Measurements from ENCODE around the gene CBY3.

DNA sequence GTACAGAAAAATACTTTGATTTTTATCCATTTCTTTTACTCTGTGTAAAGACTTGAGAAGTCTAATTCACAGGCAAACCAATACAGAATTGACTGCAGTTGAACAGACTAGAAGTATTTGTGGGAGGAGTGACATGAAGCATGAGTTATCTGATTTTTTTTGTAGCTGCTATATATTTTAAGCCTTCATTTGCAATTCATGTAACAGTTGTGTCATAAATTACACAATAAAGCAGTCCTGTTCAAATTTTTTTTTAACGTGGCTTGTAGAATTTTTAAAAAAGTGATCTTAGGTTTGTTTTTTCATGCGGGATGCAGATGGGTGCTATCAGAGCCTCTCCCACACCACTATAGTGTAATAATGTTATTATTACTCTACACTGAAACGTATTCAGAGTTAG, 48.9 kb upstream of the CBY3 start:
- TF ChIP-seq, protein P1, sequence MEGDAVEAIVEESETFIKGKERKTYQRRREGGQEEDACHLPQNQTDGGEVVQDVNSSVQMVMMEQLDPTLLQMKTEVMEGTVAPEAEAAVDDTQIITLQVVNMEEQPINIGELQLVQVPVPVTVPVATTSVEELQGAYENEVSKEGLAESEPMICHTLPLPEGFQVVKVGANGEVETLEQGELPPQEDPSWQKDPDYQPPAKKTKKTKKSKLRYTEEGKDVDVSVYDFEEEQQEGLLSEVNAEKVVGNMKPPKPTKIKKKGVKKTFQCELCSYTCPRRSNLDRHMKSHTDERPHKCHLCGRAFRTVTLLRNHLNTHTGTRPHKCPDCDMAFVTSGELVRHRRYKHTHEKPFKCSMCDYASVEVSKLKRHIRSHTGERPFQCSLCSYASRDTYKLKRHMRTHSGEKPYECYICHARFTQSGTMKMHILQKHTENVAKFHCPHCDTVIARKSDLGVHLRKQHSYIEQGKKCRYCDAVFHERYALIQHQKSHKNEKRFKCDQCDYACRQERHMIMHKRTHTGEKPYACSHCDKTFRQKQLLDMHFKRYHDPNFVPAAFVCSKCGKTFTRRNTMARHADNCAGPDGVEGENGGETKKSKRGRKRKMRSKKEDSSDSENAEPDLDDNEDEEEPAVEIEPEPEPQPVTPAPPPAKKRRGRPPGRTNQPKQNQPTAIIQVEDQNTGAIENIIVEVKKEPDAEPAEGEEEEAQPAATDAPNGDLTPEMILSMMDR (IDR thresholded peaks at IDR 0.05), result no peak
- no peak for TF ChIP-seq POLR2A (IDR thresholded peaks at IDR 0.05; ENCODE audit: low read depth)
